PC-9 (cell line): Measurements from ENCODE around the gene EDEM2.

Experiments used
- EZH2 ChIP-seq: fragments of 200-600 bp; sonication (generic); IDR thresholded peaks from 2 replicates; pipeline ENCODE4 v1.8.0; 2017; ENCODE audit warnings: antibody characterized with exemption, low read depth
- TF ChIP-seq, protein P1 (sequence below): fragments of 200-600 bp; sonication (generic); conservative IDR thresholded peaks from 2 replicates; pipeline ENCODE4 v1.6.1; 2017; ENCODE audit warnings: mixed run types, antibody characterized with exemption, mild to moderate bottlenecking, moderate library complexity

DNA sequence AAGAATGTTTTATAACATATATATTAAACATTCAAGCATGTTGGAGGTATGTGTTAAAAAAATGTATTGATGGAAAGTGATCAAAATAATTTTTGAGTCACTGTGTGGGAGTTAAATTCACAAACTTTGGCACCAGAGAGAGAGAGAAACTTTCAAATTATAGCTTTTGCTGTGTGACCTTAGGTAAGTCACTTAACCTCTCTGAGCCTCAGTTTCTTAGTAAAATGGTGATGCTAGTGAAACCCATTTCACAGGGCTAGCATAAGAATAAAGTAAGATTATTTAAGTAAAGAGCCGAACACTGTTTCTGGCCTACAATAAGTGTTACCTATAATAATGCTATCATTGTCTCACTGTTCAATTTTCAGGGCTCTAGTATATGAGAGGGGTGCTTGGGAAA, 20.7 kb upstream of the EDEM2 start:
- TF ChIP-seq, protein P1, sequence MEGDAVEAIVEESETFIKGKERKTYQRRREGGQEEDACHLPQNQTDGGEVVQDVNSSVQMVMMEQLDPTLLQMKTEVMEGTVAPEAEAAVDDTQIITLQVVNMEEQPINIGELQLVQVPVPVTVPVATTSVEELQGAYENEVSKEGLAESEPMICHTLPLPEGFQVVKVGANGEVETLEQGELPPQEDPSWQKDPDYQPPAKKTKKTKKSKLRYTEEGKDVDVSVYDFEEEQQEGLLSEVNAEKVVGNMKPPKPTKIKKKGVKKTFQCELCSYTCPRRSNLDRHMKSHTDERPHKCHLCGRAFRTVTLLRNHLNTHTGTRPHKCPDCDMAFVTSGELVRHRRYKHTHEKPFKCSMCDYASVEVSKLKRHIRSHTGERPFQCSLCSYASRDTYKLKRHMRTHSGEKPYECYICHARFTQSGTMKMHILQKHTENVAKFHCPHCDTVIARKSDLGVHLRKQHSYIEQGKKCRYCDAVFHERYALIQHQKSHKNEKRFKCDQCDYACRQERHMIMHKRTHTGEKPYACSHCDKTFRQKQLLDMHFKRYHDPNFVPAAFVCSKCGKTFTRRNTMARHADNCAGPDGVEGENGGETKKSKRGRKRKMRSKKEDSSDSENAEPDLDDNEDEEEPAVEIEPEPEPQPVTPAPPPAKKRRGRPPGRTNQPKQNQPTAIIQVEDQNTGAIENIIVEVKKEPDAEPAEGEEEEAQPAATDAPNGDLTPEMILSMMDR = no peak
- no peak for TF ChIP-seq EZH2
